C4-2B (cell line): ENCODE measurements around the gene UEVLD.

Experiments
- H3K27ac ChIP-seq: fragments of 450-650 bp; 2 replicates; pipeline ENCODE4 v1.5.1; 2017
- ZFX ChIP-seq: fragments of 450-650 bp; IDR thresholded peaks from 2 replicates; pipeline ENCODE4 v1.6.1; 2017
- TF ChIP-seq, protein P1 (sequence below): fragments of 450-650 bp; conservative IDR thresholded peaks from 2 replicates; pipeline ENCODE4 v1.5.1; 2017; ENCODE audit warnings: mild to moderate bottlenecking

UEVLD gene

DNA sequence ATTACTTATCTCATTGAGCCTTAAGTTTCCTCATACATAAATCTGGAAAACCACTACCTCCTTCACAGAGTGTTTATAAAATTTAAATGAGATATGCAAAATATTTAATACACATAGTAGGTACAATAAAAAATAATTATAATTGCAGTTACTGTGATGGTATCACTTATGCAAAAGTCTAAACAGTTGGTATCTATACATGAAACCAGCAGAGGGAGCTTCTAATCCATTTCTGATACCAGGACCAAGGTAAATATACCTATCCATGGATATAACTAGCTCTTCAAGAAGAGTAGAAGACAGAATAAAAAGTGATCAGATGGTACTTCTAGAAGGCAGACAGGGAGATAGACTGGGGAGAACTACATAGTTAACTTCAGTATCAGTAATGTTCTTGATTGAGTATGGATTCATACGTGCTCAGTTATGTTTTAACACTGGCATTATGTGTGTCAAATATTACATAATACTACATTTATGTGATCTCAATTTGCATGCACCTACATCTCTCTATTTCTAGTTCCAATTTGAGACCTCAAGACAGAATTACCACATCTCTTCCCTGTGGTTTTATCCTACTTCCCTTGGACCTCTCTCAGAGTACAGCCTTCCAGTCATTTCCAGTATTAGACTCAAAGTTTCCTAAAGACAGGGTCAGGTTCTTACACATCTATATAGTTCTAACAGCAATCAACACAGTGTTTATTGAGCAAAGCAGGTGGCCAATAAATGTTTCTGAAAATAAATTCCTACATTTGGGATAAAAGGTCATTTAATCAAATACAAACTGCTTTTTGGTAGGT, 48.1 kb downstream of the UEVLD start:
- TF ChIP-seq, protein P1, sequence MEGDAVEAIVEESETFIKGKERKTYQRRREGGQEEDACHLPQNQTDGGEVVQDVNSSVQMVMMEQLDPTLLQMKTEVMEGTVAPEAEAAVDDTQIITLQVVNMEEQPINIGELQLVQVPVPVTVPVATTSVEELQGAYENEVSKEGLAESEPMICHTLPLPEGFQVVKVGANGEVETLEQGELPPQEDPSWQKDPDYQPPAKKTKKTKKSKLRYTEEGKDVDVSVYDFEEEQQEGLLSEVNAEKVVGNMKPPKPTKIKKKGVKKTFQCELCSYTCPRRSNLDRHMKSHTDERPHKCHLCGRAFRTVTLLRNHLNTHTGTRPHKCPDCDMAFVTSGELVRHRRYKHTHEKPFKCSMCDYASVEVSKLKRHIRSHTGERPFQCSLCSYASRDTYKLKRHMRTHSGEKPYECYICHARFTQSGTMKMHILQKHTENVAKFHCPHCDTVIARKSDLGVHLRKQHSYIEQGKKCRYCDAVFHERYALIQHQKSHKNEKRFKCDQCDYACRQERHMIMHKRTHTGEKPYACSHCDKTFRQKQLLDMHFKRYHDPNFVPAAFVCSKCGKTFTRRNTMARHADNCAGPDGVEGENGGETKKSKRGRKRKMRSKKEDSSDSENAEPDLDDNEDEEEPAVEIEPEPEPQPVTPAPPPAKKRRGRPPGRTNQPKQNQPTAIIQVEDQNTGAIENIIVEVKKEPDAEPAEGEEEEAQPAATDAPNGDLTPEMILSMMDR = peak; percentile 74
- no peak for TF ChIP-seq ZFX
- H3K27ac ChIP-seq = no peak overlapping the region

DNA sequence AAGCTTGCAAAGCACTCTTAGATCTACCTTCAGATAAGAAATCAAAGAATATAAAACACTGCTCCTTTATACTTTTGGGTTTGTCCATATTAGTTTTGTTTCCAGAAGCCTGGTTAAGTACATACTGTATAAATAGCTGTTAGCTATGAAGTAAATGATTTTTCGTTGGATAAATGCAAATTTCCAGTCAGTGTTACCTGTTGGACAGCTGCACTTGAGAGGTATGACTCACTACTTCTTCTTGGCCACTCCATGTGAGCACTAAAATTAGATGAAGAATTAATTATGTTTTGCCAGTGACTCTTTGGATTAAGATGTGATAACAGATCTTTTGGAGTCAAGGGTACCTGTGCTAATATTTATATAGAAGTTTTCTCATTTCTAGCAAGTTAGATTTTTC, 52.3 kb downstream of the UEVLD start:
- H3K27ac ChIP-seq = no peak overlapping the region
- TF ChIP-seq ZFX = no peak
- TF ChIP-seq, protein P1 = no peak

DNA sequence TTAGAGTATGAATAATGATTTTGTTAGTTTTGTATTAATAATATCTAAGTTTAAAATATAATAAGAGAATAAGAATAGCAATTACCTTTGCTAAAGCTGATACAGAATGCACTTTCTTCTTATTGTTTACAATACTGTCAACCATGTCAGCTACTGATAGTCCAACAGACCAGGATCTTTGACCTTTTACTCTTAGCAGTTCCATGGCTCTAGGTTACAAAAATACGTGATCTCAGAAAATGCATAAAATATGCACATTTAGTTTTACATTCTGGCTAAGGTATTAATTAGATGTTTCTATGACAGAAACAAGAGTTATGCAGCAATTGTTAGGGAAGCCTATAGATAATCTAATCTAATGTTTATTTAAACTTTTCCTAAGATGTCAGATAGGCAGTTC, 54.3 kb downstream of the UEVLD start:
- no peak for TF ChIP-seq ZFX
- TF ChIP-seq, protein P1 = no peak
- H3K27ac ChIP-seq = no peak overlapping the region

DNA sequence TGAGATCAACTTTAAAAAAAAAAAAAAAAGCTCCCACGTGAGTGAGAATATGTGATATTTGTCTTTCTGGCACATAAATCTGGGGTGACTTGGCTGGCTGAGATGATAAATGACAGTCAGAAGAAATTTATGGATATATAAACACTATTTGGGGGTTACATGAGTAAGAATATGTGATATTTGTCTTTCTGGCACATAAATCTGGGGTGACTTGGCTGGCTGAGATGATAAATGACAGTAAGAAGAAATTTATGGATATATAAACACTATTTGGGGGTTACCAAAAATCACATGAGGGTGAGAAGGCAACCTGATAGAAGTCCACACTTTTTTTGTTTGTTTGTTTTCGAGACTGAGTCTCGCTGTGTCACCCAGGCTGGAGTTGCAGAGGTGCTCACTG, 55.2 kb downstream of the UEVLD start:
- TF ChIP-seq, protein P1 = no peak
- TF ChIP-seq ZFX = no peak
- H3K27ac ChIP-seq = no peak overlapping the region

DNA sequence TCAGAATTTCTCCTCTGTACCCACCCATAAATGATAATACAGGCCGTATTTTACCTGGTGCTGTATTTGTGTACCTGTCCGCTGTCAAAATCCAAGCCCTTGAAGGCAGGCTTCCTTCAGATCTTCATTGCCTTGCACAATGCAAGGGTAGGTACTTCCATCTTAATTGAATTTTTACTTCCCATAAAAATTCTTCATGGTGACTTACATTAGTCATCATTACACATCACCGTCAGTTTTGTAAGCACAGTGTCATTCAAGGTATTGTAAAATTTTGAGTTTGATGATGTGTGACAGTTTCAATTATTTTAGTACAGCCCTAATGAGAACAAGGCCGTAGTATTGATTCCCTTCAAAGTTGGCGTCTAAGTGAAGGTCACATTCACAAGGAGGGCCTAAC, 61.0 kb downstream of the UEVLD start:
- no peak for TF ChIP-seq ZFX
- TF ChIP-seq, protein P1 = no peak
- peak overlapping the region; percentile 85; the same call in 1 of the 2 replicates for H3K27ac ChIP-seq

DNA sequence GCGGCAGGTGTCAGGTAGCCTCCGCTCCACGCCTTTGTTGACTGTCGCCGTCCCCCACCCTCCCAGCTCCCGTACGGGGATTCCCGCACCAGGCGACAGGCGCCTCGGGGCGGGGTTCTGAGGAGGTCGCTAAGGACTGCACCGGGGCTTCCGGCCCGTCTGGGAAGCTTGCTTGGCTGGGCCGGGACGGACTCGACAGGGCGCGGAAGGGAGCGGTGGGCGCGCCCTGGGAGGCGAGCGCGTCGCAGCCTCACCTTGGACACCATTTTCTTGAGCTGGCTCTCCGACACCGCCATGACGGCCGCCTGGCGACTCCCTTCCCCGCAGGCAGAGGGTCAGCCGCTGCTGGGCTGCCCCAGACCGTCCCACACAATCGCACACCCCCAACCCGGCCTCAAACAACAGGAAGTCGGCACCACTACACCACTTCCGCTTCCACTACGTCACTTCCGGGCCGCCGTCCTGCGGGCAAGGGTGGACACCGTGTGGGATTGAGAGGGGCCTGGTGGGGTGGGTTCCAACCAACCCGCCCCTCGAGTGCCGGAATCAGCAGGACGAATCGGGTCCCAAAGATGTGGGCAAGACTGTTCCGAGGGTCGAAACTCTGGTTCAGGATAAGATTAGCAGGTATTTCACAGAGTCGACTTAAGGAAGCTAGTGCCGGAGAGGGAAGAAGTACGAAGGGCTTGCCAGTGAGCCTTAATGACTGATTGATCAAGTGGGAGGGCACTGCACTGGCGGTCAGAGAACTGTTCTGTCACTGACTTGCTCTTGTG, 61.8 kb downstream of the UEVLD start, which contains the start of gene TSG101:
TSS of gene TSG101 (minus strand) at position 422 of the 776 bp plus-strand sequence. CDS start at position 296, 126 bp downstream.
- TF ChIP-seq, protein P1 = no peak
- TF ChIP-seq ZFX = peak; percentile 84
- peak within 1 kb of the TSS; percentile 85 for H3K27ac ChIP-seq

DNA sequence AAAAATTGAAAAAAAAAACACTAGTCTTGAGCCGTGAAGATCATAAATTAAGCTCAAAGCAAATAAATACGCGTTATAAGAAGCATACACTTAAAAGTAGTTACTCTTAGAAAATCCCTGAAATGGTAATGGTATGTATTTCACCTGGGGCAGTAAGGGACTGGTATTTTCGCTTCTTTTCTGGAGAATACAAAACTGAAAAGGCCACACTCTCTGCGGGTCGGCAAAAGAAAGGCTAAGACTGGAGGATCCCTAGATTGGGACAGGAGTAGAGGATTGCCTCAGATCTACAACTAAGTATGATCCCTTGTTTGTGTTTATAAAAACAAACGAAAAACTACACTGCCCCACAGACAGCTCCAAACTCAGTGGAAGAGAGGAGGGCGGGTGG, 62.4 kb downstream of the UEVLD start:
- TF ChIP-seq ZFX = no peak
- TF ChIP-seq, protein P1 = no peak
- peak overlapping the region; percentile 85 for H3K27ac ChIP-seq
